GM19395 (cell line): ENCODE measurements around the gene GPANK1.

Experiments
- ATAC-seq: cut with Tn5 transposase; IDR thresholded peaks from one replicate; pipeline ENCODE4 v1.9.1; 2021; ENCODE audit warnings: mild to moderate bottlenecking, moderate library complexity; ENCODE audit not compliant: unreplicated experiment

Gene GPANK1

DNA sequence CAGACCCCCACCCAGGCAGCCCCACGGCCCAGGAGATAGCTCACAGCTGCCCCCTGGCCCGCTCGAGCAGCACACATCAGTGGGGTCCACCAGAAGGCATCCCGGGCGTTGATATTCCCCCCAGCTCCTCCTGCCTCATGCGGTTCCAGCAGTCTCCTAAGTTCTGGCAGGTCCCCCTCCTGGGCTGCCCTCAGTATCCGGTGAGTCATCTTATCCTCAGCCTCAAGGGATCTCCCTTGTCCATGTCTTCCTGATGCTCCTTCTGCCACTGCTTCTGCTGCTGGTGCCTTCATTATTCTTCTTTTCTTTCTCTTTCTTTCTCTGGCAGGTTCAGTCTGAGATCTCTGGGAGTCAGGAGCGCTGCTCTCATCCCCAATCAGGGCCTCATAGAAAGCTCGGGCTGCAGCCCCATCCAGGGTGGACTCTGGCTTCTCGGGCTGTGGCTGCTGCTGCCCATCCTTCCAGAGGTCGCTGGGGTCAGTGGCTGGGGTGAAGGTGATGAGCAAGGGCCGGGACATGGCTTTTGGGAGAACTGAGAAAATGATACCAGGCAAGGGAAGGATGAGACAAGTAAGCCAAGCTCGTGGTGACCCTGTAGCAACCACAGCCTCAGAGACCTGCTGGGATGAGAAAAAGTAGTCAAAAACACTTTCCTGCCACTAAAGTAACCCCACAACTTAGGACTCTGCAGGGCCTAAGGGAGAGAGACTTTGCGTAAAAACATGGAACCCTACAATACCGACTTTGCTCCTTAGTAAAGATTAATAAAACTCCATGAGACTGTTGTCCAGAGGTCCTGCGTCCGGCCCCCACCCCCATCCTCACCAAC lies 622 bp downstream of the GPANK1 start:
- ATAC-seq = no peak

GRCh38 chr6:31663126-31663960 lies 1.5 kb downstream of the GPANK1 start:
- no peak for ATAC-seq

DNA sequence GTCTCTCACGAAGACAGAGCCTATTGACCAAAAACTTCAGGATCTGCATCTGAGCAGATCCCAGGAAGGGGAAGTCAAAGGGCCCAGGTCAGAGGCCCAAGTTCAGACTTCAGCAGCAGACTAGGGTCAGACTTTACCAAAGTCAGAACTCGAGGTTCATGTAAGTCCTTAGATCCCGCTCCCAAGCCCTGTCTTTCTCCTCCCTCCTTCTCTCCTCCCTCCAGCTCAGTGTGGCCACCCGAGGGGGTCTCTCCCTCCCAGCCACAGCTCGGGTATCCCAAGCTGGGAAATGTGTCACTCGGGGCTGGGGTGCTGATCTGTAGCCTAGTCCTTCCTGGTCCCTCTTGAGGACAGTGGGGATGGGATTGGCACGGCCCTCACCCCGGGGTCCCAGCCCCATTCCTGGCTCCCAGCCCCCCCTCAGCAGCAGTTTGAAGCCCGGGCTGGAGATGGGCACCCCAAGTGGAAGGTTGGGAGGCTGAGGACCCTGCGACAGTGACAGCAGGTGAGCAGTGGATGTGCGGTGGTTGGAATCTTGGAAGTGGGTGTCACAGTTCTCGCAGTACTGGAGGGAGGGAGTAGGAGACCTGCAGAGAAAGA lies 2.6 kb downstream of the GPANK1 start:
- no peak for ATAC-seq

- no peak for ATAC-seq
Measured at GRCh38 chr6:31661262-31662123, 3.3 kb downstream of the GPANK1 start.

GRCh38 chr6:31660381-31661261 lies 4.2 kb downstream of the GPANK1 start, which contains the start of gene C6orf47:
TSS of gene C6orf47 (minus strand) at chr6:31660778. CDS start at chr6:31659947, 831 bp downstream.
- ATAC-seq = peak; percentile 42

DNA sequence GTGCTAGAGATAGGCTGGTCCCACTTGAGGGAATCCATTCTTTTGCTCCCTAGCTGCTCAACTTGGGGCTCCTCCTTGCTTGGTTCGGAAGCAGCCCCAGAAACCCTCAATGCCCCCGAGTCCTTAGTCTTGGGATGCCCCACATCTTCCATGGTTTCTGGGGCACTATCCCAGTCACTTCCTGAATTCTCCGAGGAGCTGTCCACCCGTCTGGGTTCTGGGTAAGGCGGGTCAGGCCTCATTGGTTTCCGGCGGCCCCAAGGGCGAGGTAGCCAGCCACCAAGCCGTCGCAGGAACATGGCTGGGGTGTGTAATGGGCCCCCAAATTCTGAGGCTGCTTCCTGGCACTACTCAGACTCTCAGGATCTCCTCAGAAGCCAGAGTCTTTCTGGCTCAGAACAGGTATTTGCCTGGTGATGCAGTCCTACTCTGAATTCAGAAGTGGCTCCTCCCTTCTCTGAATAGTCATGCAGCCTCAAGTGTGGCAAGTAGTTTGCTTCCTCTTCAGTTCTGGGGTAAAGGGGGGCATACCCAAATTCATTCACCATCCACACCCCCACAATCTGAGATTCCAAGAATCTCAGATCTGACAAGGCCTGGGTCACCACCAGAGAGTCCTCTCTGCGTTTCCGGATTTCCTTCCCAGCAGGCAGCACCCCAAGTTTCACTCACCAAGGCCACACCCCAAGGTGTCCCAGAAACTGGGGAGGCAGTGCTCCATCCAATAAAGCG lies 5.0 kb downstream of the GPANK1 start:
- ATAC-seq = no peak

- ATAC-seq = no peak
Measured at GRCh38 chr6:31658983-31659648, 5.7 kb downstream of the GPANK1 start.

DNA sequence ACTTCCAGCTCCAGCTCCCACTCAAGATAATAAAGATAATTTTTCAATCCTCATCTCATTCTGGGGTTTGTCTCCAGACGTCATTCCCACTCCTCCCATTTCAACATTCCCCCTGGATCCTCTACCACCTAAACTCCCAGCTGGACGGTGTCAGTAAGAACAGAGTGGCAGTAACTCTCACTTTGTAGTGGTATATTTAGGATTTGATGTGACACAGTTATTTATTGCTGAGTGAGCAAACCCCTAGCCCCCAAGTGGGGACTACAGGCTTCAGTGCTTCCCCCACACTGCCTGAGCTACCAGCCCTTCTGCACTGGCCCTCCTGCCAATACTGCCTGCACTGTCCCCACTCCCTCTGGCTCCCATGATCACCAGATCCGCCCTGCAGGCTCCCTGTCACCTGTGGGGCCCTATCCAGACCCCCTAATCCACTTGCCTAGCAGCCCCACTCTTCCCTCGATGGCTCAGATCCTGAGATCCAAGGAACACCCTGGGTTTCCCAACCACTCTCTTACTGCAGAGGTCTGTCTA lies 6.6 kb downstream of the GPANK1 start:
- ATAC-seq = no peak

DNA sequence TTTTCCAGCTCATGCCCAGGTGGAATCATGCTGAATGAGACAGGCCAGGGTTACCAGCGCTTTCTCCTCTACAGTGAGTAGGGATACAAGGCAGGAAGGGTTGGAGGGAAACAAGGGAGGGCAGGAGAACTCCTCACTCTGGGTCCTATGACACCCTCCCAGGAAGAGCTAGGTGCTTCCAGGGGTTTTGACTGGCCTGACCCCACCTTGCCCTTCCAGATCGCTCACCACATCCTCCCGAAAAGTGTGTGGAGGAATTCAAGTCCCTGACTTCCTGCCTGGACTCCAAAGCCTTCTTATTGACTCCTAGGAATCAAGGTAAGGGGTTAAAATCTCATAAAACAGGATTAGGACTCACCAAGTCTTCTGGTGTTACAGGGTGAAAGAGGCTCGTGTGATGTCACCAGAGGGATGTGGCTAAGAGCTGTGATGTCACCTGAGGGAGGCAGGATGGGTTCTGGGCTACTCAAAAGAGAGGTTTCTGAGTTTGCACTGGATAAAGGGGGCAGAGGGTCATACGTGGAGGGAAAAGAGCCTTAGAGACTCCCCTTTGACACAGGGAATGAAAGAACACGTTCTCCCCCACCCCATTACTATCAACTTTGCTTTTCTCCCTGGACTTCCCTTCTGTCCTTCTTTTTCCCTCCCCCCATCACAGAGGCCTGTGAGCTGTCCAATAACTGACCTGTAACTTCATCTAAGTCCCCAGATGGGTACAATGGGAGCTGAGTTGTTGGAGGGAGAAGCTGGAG lies 7.2 kb downstream of the GPANK1 start:
- ATAC-seq = no peak

GRCh38 chr6:31655349-31656237 lies 9.2 kb downstream of the GPANK1 start, which contains the start of gene APOM:
TSS of gene APOM (plus strand) at chr6:31655894. CDS start at chr6:31655967, 73 bp downstream.
- ATAC-seq = no peak

DNA sequence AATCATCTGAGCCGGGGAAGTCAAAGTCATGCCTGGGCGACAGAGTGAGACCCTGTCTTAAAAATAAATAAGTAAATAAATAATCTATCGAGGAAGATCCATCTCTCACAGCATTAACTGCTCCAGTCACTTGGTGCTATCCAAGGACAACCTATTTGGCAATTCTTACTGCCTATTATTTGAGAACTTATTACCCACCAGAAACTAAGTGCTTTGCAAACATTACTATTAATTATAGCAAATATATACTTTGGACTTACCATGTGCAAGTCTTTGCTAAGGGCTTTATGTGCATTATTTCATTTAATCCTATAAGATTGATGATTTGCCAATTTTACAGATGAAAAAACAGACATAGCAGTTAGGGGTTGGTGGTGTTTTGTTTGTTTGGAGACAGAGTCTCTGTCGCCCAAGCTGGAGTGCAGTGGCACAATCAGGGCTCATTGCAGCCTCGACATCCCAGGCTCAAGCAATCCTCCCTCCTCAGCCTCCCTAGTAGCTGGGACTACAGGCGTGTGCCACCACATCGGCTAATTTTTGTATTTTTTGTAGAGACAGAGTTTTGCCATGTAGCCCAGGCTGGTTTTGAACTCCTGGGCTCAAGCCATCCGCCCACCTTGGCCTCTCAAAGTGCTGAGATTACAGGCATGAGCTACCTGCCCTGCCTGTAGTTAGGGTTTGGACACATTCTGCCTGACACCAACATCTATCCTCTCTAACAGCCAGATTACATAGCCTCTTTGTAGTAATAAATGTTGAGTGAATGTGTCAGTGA lies 10.0 kb downstream of the GPANK1 start:
- no peak for ATAC-seq

DNA sequence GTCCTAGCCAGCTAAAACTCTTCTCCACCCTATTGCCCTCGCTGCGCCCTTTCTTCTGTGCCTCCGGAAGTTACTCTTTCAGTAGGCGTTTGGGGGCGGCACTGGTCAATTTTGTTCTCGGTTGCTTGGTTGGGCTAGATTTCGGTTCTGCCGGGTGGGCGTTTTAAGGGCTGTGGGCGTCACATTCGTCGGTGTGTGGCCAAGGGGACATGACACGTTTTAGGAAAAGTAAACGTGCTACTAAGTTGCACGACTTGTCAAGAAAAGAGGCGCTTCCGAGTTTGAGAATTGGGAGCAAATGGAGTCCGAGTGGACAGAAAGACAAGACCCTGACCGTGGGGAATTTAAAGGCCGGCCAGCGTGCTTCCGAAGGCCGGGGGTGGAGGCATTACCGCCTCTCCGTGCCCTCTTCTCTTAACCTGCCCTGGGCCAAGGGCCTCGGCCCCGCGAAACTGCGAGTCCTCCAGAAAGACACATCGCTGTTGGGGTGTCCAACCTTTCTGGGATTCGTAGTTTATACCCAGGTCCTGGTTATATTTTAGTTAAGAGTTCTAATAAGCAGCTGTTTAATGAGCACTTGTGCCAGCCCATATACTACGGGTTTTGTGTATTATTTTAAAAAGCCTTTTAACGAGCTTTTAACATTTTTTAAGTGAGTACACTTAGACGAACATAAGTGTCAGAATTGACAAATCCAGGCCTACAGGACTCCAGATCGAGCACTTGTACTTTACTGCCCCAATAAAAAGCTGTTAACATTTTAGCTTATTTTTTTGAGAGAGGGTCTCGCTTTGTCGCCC lies 11.7 kb downstream of the GPANK1 start:
- peak; percentile 65 for ATAC-seq

DNA sequence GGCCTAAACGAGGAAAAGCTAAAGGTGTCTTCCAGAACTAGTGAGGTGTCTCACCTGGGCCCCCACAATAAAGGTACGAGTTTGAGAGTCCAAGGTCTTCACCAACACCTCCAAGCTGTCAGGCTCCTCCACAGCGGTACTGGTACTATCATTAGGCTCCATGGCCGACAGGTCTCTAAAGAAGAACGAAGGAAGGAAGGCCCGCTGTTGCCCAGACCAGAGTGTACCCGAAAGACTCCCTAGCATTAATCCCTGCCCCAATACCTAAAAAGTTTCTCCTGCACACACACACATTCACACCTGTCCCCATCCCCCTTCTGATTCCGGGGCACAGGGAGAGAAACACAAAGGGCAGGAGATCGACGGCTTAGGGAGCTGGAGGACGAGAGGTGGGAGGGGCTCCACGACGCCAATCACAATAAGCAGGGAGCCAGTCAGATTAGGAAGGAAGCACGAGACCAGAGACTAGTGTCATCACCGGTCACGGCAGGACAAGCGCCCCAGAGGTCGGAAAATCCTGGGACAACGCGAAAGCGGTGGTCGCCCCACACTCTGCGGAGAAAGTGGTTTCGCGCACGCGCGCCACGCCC lies 13.1 kb downstream of the GPANK1 start:
- peak; percentile 26 for ATAC-seq

DNA sequence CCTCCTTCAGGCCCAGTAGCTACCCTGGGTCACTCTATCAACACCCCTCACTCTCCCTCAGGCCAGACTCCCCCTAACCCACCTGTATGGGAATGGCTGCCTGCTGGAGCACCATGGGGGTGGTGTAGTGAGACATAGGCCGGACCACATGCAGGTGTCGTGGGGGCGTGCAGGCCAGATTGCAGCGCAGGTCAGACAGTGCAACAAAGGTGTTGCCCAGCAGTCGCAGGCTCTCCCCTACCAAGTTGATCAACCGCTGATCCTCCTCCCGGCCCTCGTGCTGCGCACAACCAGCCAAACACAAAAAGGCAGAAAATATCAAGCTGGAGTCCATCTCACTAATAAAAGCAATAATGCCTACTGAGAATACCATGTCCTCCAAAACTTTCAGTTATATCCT lies 19.5 kb downstream of the GPANK1 start:
- no peak for ATAC-seq
